Panc1 (cell line): ENCODE measurements around the gene TMEM131. TPM values are rescaled to one million over a fixed set of nuclear protein-coding genes. Genes with fewer than 3 reads are reported as not detected.
"Not testable (repeated sequence)": the region's sequence is repeated elsewhere in the genome, so short reads cannot be mapped to it uniquely, and the experiment has no call there.

Experiments
- ATAC-seq: fragments of 200-7000 bp; cut with Tn5 transposase; 2 replicates; pipeline ENCODE4 v1.9.1; 2020; ENCODE audit warnings: mild to moderate bottlenecking, moderate library complexity
- BruUV-seq: library from RNA; stranded (reverse); fragments of 400-500 nt; replicated peaks from 2 replicates; lab custom pipeline; 2021; lab: Mats Ljungman, UMichigan
- CTCF ChIA-PET: fragments of 300-600 bp; sonication (Branson Sonifier 250); formaldehyde crosslinking; loops from one replicate; lab custom pipeline; 2022; ENCODE audit warnings: antibody characterized with exemption; lab: Charles Lee
- POLR2A ChIA-PET: fragments of 300-600 bp; sonication (Branson Sonifier 250); formaldehyde crosslinking; loops from one replicate; lab custom pipeline; 2022; ENCODE audit warnings: antibody characterized with exemption; lab: Charles Lee
- DNase-seq: peaks from one replicate; pipeline ENCODE4 v3.0.0-alpha.2; 2010; ENCODE audit warnings: low read depth, low spot score
- H3K27ac ChIP-seq: 2 replicates; pipeline ENCODE4 v1.5.1; 2011; ENCODE audit warnings: mild to moderate bottlenecking, low read length, inconsistent platforms
- H3K27me3 ChIP-seq: fragments of 200-500 bp; sonication (Bioruptor generic); 2 replicates; pipeline ENCODE4 v1.6.0; 2014; ENCODE audit warnings: low read length, inconsistent platforms; ENCODE audit not compliant: control insufficient read depth, insufficient read depth
- H3K36me3 ChIP-seq: fragments of 200-500 bp; sonication (Bioruptor generic); 2 replicates; pipeline ENCODE4 v1.5.1; 2014; ENCODE audit warnings: inconsistent platforms, mild to moderate bottlenecking, low read length, moderate library complexity; ENCODE audit not compliant: control insufficient read depth, insufficient read depth
- H3K4me1 ChIP-seq: 2 replicates; pipeline ENCODE4 v1.5.1; 2011; ENCODE audit warnings: inconsistent platforms, mild to moderate bottlenecking, low read length, moderate library complexity; ENCODE audit not compliant: control insufficient read depth, insufficient read depth
- H3K4me3 ChIP-seq, 2 experiments: 2 replicates each; pipeline ENCODE4 v1.5.1; 2011 to 2012; ENCODE audit warnings: low read depth in 2 of 2, low read length in 2 of 2, mild to moderate bottlenecking in 2 of 2, inconsistent platforms in 1 of 2, moderate library complexity in 1 of 2
- H3K9me3 ChIP-seq: fragments of 200-500 bp; sonication (Bioruptor generic); 2 replicates; pipeline ENCODE4 v1.5.1; 2014; ENCODE audit warnings: low read depth, mild to moderate bottlenecking, inconsistent platforms, low read length, moderate library complexity; ENCODE audit not compliant: control insufficient read depth, insufficient read depth
- POLR2AphosphoS5 ChIP-seq: IDR thresholded peaks from 2 replicates; pipeline ENCODE4 v1.6.1; 2012; ENCODE audit warnings: mild to moderate bottlenecking, low read depth, low read length, moderate library complexity
- SIN3A ChIP-seq: IDR thresholded peaks from 2 replicates; pipeline ENCODE4 v1.6.1; 2012; ENCODE audit warnings: low read depth, mild to moderate bottlenecking, low read length, moderate library complexity, borderline replicate concordance; ENCODE audit not compliant: insufficient read depth
- TCF7L2 ChIP-seq: IDR thresholded peaks from 2 replicates; pipeline ENCODE4 v1.6.1; 2011; ENCODE audit warnings: mild to moderate bottlenecking, low read depth, low read length, inconsistent platforms
- in situ Hi-C: cut with HindIII; loops from 2 replicates; pipeline ENCODE4 v1.10.0; 2016; ENCODE audit warnings: low sequenced_read_pairs, low pct_unique_long_range_greater_than_20kb
- intact Hi-C: fragments of 100-400 bp; cut with micrococcal nuclease; formaldehyde crosslinking; loops from one replicate; pipeline ENCODE4 v1.10.0; 2022; ENCODE audit not compliant: unreplicated experiment
- total RNA-seq: library from RNA; stranded (reverse); gene quantifications from one replicate; pipeline ENCODE4 v1.2.1, GENCODE V29; 2021; ENCODE audit not compliant: unreplicated experiment
- TF ChIP-seq, protein P1 (sequence below), 2 experiments: IDR thresholded peaks; 2 replicates each; pipeline ENCODE4 v1.6.1; 2011 to 2012; ENCODE audit warnings: low read depth in 2 of 2, control low read depth in 1 of 2, low read length in 1 of 2, mild to moderate bottlenecking in 1 of 2, moderate library complexity in 1 of 2; ENCODE audit not compliant: insufficient read depth in 1 of 2
- TF ChIP-seq, protein P2 (sequence below): fragments of 450-650 bp; IDR thresholded peaks from 2 replicates; pipeline ENCODE4 v1.5.1; 2017; ENCODE audit warnings: mild to moderate bottlenecking

TMEM131 gene
- total RNA-seq, 1 experiment from 2014 or later: 43.4 TPM

DNA sequence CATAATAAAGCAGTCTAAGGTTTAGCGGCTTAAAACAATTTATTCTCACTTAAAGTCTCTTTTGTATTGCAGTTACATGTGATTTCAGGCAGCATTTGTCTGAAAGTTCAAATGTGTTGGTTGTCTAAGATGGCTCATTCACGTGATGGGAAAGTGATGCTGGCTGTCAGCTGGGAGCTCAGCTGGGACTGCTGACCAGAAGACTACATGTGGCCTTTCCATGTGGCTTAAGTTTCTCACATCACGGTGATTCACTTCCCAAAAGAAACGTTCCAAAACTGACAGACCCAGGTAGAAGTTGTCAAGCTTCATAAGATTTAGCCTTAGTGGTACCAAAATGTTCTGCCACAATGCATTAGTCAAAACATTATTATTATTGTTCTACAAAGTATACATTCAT lies 76.9 kb downstream of the TMEM131 start:
- H3K27ac ChIP-seq: no peak overlapping the region
- intact Hi-C loops: no loop called here
- no peaks in the 10 kb centered on the region for H3K27me3 ChIP-seq
- BruUV-seq: no TSS peak
- H3K4me1 ChIP-seq: no peaks in the 10 kb centered on the region
- no peak for TF ChIP-seq POLR2AphosphoS5
- TF ChIP-seq SIN3A: no peak
- TF ChIP-seq TCF7L2: no peak
- H3K4me3 ChIP-seq: no peak overlapping the region
- CTCF ChIA-PET: no interaction called here
- POLR2A ChIA-PET: no interaction called here
- in situ Hi-C loops: no loop called here
- peaks cover 15% of the 10 kb centered on the region; the same call in 1 of the 2 replicates for H3K9me3 ChIP-seq
- no peaks in the 10 kb centered on the region for H3K36me3 ChIP-seq
- ATAC-seq (no peak), DNase-seq (no peak)

DNA sequence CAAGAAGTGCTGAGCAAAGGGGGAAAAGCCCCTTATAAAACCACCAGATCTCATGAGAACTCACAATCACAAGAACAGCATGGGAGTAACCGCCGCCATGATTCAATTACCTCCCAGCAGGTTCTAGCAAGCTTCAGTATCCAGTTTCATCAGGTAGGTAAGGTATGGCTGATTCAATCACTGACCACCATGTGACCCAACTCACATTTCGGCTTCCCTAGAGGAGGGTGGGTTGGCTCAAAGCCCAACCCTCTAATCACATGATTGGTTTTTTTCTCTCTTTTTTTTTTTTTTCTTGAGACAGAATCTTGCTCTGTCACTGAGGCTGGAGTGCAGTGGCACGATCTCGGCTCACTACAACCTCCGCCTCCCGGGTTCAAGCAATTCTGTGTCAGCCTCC lies 78.1 kb downstream of the TMEM131 start:
- BruUV-seq, H3K27me3 ChIP-seq, POLR2A ChIA-PET, DNase-seq, H3K4me1 ChIP-seq, H3K4me3 ChIP-seq, in situ Hi-C loops, intact Hi-C loops, H3K27ac ChIP-seq, ATAC-seq, CTCF ChIA-PET, H3K36me3 ChIP-seq: not testable (repeated sequence)
- H3K9me3 ChIP-seq: peaks cover 15% of the 10 kb centered on the region; the same call in 1 of the 2 replicates

DNA sequence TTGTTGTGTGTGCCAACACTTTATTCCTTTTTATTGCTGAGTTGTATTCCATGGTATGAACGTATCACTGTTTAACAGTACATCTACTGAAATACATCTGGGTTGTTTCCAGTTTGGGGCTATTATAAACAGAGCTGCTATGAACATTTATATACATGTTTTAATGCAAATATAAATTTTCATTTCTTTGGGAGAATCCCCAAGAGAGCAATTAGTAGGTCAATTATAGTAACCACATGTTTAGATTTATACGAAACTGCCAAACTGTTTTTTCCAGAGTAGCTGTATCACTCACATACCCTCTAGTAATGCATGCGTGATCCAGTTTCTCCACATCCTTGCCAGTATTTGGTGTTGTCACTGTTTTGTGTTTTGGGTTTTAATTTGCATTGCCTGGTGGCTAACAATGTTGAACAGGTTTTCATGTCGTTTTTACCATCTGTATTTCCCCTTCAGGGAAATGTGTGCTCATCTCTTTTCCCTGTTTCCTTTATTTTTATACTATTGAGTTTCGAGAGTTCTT lies 81.0 kb downstream of the TMEM131 start:
- BruUV-seq: no TSS peak
- no peaks in the 10 kb centered on the region for H3K4me1 ChIP-seq
- no peak for TF ChIP-seq POLR2AphosphoS5
- TF ChIP-seq TCF7L2: no peak
- TF ChIP-seq, protein P1, sequence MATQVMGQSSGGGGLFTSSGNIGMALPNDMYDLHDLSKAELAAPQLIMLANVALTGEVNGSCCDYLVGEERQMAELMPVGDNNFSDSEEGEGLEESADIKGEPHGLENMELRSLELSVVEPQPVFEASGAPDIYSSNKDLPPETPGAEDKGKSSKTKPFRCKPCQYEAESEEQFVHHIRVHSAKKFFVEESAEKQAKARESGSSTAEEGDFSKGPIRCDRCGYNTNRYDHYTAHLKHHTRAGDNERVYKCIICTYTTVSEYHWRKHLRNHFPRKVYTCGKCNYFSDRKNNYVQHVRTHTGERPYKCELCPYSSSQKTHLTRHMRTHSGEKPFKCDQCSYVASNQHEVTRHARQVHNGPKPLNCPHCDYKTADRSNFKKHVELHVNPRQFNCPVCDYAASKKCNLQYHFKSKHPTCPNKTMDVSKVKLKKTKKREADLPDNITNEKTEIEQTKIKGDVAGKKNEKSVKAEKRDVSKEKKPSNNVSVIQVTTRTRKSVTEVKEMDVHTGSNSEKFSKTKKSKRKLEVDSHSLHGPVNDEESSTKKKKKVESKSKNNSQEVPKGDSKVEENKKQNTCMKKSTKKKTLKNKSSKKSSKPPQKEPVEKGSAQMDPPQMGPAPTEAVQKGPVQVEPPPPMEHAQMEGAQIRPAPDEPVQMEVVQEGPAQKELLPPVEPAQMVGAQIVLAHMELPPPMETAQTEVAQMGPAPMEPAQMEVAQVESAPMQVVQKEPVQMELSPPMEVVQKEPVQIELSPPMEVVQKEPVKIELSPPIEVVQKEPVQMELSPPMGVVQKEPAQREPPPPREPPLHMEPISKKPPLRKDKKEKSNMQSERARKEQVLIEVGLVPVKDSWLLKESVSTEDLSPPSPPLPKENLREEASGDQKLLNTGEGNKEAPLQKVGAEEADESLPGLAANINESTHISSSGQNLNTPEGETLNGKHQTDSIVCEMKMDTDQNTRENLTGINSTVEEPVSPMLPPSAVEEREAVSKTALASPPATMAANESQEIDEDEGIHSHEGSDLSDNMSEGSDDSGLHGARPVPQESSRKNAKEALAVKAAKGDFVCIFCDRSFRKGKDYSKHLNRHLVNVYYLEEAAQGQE (IDR thresholded peaks at IDR 0.05; ENCODE audit: insufficient read depth in 1 of 2, low read depth in 2 of 2, low read length in 1 of 2): no peak
- TF ChIP-seq, protein P2, sequence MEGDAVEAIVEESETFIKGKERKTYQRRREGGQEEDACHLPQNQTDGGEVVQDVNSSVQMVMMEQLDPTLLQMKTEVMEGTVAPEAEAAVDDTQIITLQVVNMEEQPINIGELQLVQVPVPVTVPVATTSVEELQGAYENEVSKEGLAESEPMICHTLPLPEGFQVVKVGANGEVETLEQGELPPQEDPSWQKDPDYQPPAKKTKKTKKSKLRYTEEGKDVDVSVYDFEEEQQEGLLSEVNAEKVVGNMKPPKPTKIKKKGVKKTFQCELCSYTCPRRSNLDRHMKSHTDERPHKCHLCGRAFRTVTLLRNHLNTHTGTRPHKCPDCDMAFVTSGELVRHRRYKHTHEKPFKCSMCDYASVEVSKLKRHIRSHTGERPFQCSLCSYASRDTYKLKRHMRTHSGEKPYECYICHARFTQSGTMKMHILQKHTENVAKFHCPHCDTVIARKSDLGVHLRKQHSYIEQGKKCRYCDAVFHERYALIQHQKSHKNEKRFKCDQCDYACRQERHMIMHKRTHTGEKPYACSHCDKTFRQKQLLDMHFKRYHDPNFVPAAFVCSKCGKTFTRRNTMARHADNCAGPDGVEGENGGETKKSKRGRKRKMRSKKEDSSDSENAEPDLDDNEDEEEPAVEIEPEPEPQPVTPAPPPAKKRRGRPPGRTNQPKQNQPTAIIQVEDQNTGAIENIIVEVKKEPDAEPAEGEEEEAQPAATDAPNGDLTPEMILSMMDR: no peak
- no peak for TF ChIP-seq SIN3A
- no peaks in the 10 kb centered on the region for H3K36me3 ChIP-seq
- in situ Hi-C loops (no loop called here), intact Hi-C loops (no loop called here)
- ATAC-seq (no peak), DNase-seq (no peak)
- ChIA-PET CTCF (no interaction called here), POLR2A (interaction anchor here (0.6 kb wide), 1 partner anchor 12 kb away, joined by 3 read pairs; no protein-coding TSS in a partner anchor)
- no peak overlapping the region for H3K4me3 ChIP-seq
- H3K27ac ChIP-seq: no peak overlapping the region
- H3K9me3 ChIP-seq: peaks cover 3% of the 10 kb centered on the region; the same call in 1 of the 2 replicates
- no peaks in the 10 kb centered on the region for H3K27me3 ChIP-seq
